HG02870 (cell line): ENCODE results near the gene C2orf72.

Experiments used
- ATAC-seq: cut with Tn5 transposase; IDR thresholded peaks from one replicate; pipeline ENCODE4 v1.9.1; 2021; ENCODE audit warnings: mild to moderate bottlenecking, moderate library complexity; ENCODE audit not compliant: unreplicated experiment

Gene C2orf72

DNA sequence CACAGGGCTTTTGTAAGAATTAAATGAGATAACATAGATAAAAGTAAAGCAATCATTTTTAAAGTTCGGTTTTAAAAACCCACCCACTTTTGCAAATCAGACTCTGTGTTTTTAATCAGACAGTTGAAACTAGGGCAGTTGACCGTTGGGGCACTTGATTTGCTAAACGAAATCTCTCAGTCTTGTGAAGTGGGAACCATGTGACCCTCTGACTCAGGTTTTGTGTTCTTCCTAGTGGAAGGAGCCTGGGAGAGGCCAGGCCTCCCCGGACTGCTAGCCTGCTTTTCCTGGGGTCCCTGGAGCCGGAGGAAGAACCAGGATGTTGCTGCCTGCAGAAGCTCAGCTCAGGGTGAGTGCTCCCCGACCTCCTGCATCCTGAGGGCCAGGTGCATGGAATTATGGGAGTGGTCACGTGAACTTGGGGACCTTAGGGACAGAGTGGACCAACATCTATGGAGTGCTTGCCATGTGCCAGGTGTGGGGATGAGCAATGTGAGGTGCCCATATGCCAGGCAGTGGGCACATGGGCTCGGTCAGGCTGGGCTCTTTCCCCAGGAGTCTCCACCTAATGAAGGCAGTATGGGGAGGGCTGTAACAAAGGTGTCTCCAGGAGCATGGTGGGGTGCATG, 3.9 kb downstream of the C2orf72 start:
- no peak for ATAC-seq

DNA sequence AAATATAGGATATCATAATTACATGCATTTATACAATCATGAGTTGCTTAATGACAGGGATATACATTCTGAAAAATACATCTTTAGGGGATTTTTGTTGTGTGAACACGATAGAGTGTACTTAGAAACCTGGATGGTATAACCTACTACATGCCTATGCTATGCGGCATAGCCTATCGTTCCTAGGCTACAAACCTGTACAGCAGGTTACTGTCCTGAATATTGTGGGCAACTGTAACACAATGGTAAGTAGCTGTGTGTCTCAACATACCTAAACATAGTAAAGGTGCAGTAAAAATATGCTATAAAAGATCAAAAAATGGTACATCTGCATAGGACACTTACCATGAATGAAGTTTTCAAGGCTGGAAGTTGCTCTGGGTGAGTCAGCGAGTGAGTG, 6.5 kb downstream of the C2orf72 start:
- no peak for ATAC-seq

DNA sequence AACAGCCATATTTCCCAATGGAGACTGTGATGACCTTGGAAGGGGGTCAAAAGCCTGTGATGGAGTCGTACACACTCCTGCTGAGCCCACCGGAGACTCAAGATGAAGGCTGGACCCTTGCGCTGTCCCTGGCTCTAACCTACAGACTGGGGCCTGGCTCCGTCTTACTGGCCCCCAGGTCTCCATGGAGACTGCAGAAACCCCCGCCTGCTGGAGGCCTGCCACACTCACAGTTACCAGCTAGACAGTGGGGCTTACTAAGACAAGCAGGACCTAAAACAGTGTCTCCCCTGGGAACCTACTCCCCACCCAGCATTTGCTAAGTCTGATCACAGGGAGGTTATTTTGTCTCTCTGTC, 9.6 kb downstream of the C2orf72 start:
- ATAC-seq, result no peak

DNA sequence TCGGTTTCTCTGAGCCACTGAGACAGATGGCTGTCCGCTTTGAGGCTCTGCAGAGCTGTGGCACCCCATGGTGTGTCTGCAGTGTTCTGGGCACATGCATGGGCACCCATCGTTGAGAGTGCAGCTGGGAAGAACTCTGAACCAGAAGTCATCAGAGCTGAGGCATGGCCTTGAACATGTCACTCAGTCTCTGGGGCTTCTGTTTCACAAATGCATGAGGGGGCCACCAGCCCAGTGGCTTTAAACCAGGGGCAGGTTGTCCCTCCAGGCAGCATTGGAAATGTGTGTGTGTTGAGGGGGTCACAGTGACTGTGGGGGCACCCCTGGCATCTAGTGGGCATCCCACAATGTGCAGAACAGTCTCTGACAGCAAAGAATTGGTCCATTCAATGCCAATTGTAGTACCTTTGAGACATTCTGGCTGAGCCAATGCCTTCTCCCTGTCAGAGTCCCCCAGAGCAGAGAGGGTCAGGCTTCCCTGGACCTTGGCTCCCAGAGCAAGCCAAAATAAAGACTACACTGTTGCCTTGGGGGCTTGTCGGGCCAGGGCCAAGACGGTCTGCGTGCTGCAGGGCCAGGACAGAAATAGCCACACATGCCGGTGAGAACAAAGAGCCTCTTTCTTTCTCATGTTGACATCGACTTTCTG, 10.1 kb downstream of the C2orf72 start:
- ATAC-seq, result no peak

DNA sequence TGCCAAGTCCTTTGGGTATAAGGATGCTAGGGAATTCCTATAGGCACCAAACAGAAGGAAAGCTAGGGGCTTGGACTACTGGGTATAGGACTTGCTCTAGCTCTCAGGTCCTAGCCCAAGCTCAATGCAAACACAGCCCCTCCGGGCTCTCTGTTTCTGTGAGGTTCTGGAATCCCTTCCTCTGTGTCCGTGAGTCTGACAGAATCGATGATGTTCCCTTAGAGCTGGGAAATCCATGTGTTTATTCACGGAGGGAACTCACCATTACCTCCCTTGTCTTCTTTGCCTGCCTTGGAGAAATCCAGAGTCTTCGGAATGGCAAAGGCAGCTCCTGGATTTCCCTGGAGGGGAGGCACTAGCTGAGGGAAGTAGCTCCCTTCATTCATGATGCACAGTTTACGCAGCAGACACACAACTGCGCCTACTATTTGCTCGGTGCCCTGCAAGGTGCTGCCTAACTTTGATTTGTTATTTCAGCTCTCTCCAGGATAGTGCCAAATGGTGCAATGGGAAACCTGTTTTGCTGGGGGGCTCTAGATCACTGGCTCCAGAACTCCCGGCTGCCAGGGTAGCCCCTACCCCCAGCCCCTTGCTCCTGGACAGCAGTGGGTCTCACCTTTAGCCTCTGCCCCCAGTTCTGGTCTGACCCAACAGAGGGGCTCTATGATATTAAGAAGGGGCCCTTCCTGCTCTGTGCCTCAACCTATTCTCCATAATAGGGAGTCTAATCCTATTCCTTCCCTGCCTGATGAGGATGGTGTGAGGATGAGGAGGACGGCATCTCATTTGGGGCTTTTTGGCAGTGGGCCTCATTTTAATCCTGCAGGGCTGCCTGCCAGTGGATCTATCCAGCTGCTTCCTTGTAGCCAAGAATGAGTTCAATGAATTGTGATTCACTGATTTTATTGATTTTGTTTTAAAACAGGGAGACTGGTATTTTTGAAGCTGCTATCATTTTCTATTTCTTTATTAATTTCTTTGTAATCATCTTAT, 10.9 kb downstream of the C2orf72 start:
- ATAC-seq, result no peak

DNA sequence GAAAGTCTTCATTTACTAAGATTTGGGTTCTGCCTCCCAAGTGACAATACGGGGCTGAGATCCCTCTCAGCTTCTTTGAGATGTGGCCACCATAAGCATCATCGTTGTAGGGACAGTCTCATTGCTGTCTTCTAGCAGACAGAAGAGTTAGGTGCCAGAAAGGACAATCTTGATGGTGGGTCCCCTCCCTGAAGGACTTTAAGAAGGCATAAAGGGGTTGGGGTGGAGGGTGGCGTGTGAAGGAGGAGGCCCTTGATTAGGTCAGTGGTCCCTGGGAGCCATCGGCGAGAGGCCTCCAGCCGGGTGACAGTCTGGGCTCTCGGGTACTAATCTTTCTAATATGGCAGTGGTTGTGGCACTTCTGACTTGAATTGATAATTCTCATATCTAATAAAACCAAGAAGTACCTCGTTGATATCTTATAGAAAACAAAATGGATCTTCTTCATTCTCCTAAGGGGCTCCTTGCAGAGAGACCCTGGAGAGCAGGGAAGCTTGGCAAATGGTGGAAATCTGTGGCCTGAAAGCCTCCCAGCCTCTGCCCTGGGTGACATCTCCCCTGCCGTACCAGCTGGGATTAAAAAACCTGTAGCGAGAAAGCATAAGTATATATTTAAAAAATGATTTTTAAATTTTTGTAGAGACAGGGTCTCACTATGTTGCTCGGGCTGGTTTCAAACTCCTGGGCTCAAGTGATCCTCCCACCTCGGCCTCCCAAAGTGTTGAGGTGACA, 12.1 kb downstream of the C2orf72 start:
- no peak for ATAC-seq

DNA sequence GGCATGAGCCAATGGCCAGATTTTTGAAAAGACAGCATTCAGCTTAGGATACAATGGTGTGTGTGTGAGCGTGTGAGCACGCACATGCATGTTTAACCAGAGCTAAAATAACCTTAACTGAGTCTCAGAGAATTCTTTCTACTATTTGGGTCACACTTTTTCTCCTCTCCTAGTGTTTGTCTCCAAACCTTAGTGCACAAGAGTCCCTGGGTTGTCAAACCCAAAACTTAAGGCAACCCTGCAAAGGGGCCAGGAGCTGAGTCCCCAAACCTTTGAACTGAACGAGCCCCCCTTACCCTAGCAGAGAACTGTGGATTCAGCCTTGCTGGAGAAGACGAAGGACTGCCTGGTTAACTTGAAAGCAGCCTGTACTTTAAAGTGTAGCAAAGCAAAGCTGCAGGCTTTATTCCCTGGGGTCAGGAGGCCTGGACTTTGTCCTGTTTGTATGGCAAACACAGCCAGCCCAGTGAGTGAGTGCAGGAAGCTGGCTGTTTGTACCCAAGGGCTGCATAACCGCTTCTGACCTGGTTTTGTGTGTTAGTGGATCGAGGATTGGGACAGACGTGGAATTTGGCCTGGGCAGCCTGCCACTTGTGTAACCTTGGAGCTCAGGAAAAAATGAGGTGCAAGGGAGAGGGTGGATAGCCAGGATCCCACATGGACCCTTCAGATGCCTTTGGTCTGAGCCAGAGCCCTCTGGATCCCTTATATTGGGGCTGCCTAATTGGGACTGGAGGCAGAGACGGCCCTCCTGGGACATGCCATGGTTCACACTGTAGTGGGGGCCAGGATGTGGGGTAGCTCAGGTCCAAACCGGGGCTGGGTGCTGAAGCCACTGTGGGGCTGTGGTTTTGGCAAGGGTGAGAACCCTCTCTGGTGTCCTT, 12.9 kb downstream of the C2orf72 start:
- ATAC-seq, result no peak

DNA sequence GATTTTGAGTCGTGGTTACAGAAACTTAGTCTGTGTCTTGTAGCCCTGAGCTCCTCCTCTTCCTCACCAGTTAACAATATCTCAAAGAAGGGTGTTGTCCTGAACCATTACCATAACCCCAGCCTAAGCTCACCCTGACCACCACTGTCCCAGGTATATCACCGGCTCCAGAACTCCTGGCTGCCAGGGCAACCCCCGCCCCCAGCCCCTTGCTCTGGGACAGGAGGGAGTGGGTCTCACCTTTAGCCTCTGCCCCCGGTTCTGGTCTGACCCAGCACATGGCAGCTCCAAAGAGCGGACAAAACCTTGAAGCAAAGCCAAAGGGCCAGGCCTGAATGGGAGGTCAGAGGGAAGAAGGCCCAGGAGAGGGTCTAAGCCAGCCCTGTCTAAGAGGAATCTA, 13.8 kb downstream of the C2orf72 start:
- ATAC-seq, result no peak

DNA sequence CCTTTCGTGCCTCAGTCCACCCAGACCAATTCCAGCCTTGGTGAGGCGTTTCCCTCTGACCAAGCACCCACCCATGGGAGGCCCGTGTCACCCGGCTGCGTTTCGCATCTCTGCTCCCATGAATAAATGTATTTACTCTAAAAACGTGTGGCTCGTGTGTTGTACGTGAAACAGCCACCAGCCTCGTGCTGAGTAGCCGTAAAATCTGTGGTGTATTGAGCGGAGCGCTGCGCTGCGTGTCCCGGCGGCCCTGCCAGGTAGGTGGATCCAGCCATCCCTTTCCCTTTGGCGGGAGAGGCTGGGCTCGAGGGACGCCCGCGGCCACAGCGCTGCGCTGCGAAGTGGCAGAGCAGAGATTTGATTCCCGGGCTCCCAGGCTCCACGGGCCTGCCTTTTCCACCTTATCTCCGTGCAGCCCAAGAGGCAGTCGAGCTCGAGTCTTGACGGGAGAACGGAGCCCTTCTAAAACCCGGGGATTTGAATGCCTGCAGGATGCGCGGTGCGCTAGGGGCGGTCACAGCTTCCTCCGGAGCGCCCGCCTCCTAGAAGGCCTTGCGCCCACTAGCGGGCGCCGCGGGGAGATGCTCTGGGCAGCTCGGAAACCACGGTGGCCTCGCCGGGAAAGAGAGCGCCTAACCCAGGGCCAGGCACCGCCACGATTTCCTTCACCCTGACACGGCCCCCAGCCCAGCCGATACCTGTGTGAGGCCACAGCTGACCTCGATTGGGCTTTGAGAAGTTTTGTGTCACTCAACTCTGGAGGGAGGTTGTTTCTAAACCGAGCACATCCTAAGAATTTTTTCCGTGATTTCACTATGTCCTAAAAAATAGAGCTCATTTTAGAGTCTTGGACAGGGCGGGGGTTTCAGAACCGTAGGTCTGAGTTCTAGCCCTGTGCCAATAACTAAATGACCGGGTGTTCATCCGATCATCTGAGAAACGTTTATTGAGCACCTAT, 15.4 kb downstream of the C2orf72 start:
- ATAC-seq, result peak; percentile 60

DNA sequence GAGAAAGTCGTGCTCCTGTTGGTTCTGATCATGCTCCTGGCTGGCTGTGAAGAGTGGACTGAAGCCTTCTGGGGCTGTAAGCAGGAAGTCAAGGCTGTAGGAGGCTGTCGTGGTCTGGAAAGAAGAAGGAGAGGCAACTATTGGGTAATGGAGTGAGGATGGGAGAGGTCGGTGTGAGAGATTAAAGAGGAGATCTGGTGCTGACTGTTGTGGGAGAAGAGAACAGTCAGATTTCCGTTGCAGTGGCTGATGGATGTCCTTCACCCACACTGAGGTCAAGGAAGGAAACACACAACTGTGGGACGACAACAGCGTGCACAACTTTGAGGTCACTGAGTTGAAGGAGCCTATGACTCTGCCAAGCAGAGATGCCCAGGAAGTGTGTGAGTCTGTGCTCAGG, 16.5 kb downstream of the C2orf72 start:
- no peak for ATAC-seq

DNA sequence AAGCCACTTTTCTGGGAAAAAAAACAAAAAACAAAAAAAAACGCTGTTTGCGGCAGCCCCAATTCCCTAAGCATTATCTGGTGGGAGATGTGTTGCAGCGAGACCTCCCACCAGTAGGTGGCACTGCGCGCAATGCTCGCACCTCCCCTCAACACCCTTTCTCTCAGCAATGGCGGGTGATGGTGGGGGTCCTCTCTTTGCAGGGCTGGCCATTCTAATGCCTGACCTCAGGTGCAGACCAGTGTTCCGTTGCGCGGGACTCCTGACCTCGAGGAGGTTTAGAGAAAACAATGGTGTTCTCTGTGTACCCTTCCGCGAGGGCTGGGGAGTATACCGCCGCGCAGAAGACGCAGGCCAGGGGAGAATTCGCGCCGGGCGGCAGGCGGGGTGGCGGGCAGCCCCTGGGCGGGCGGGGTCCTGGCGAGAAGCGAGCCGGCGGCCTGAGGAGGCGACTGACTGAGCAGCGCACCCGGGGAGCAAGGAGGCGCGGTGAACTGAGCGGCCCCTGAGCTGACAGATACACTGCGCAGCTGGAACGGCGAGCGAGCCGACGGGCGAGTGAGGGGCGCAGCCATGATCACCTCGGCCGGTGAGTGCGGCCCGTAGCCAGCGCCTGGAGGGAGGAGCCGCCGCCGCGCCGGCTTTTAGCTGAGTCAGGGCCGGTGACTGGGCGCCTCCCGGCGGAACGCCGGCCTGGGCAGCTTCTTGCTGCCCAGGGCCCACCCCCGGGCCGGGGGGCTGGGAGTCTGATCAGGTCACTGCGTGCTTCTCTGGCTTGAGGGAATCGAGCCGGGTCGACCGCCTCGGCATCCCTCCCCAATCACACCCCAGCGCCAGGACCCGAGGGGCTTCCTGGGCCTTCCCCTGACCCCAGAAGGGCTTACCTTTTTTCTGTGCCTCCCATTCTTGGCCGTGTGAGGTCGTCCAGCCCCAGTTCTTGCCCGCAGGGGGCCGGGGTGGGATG, 19.4 kb downstream of the C2orf72 start, which contains the start of gene PSMD1:
Gene PSMD1, plus strand, starts transcription at position 415 of the 964 bp plus-strand sequence. Its CDS starts 159 bp downstream, at position 574.
- peak; percentile 62 for ATAC-seq

DNA sequence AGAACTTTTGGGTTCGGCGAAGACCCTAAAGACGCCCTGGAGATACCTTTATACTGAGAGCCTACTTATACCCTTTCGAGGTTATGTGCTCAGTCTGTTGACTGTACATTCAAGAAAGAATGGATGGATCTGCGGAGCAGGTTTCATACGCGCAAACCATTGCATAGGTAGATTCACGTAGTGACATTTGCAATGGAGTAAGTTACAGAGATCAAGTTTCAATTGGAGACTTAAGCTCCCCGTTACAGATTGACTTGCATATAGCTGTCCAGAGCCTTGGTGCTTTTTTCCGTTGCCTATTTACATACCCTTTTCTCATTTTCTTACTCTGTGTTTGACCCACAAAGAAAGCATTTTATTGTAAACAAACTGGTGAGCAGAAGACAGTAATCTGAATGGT, 20.3 kb downstream of the C2orf72 start:
- ATAC-seq, result no peak

DNA sequence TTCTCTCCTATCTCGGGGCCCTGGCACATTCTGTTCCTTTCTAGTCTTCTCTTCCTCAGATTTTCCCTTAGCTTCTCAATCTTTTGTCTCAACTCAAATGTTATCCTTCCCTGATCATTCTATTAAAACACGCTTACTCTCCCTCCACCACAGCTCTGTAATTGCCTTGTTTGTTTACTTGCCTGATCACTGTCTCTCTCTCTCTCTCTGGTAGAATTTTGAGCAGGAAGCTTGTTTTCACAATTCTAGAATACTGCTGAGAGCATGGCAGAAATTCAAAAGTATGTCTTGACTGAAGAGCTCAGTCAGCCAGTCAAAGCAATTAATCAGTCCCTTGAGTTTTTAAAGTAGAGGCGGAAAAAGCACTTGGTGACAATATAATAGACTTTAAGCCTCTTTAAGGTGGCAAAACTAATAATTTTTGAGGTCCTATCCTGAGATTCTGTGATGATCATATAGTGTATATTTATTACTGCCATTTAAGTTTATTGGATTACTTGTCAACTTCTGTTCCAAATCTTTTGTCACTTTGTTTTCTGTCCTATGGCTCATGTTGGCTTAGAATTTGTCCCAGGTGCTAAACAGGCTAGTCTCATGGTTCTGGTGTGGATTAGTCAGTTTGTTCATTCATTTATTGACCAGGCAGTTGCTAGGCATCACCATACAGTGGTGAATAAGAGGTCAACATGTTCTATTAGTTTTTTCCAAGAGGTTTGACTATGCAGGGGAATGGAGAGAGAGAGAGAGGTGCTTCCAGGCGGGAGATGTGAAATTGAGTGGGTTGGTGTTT, 21.6 kb downstream of the C2orf72 start:
- no peak for ATAC-seq

DNA sequence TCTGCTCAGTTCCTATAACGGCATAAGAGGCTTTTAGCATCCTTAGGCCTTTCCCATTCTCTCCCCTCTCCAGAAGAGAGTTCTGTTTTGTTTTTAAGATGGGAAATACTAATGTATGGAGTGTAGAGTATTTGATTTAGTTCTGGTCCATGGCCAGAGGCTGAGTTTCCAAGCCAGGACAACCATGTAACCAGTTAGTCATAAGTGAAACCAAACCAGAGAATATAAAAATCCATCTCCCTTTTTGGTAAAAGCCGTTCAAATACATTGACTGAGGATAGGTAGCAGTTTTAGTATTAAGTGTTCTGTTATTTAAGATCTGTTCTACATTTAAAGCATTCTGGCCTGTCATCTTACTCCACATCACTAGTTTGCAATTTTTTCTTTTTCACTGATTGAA, 22.4 kb downstream of the C2orf72 start:
- no peak for ATAC-seq

DNA sequence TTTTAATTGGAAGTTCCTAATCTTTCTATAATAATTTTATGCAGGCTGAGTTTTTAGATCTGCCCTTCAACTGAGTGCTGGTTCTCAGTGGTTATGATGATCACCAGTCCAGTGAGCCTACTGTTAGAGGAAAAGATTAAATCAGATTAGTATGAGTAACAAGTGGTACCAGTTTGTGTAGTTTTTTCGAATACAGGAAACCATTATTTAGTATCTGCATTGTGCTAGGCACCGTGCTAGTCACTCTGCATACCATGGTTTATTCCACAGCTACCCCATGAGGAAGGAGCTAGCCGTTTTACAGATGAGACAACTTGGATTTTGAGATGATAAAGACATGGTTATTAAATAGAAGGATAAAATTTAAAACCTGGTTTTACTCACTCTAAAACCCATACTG, 25.5 kb downstream of the C2orf72 start:
- no peak for ATAC-seq

DNA sequence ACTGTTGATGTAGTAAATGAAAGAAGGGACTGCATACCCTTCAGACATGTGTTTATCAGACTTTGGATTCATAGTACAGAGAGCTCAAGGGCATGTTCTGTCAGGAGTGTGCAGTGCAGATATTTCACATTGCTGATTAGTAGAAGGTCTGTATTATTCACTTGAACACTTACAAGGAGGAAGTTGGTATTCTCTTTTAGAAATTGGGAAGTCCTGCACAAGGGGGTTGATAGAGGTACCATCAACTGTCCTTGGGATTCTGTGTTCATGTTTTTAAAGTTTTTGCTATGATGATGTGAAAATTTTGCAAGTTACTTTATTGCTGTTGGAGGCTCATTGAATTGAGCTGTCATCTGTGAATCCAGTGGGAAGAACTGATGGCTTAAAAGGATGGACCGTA, 26.0 kb downstream of the C2orf72 start:
- no peak for ATAC-seq

DNA sequence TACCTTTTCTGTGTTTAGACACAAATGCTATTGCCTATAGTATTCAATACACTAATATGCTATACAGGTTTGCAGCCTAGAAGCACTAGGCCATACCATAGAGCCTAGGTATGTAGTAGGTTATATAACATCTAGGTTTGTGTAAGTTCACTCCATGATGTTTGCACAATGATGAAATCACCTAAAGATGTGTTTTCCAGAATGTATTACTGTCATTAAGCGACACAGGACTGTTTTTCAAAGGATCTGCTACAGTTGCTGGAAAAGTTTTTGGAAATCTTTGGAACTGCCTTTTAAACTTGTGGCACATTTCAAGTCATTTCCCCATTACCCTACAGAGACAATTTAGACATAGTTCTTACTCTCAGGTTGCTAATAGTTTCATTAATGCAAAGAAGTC, 28.6 kb downstream of the C2orf72 start:
- ATAC-seq, result no peak
